Germinal center (tissue), 1 donor: ENCODE measurements around the gene SPRR5.

ENCODE experiments used
- DNase-seq: peaks from one replicate; pipeline ENCODE4 v3.0.0; 2012; ENCODE audit warnings: mixed read lengths, low spot score

Gene SPRR5

DNA sequence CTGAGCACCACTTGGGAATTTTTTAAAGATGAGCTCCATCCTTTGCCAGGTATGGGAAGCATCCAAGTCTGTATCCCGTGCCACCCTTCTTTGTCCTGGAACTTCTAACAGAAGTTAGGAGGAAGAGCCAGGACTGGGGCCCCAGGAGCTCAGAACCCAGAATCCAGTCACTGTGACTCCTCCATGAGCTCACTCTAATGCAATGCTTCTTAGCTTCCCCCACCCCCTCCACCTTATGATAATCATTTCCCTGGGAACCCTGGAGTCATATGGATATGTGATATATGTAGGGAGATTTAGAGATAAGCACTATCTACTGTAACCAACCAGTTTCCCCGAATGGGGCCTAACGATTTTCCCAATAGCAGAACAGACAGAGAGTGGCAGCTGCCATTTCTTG is 758 bp upstream of the SPRR5 start:
- no peak for DNase-seq

DNA sequence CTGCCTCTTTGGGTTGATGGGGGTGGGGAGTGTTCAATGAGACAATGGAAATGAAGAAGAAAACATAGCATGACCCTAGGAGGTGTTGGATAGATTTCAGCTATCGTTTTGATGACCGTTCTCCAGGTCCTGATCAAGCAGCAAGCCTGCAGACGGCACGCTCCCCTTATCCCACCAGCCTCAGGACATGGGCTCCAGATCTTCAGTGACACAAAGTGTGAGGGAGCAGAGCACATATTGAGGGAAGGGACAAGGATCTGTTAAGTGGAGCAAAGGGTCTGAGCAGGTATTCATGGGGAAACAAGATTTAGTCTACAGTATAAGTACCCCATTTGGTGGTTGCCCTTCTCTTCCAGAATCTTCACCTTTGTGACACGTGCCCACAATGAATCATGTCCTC is 4.7 kb downstream of the SPRR5 start:
- DNase-seq = no peak

DNA sequence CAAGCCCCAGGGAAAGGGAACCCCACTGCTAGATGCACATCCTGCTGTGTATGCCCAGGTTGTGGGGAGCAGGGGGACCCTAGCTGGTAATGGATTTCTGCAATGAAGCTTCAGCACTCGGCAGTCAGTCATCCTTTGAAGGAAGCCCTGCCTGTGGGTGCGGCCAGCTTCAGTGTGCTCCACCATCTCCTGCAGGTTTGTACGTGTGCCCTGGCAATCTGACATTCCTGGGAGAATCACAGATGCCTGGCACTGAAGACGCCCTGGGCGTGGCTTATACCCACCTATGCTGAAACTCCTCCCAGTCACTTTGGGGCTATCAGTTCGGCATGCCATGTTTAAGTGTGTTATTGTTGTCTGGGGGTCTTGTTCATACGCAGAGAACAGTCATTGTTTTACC is 6.8 kb downstream of the SPRR5 start:
- no peak for DNase-seq

DNA sequence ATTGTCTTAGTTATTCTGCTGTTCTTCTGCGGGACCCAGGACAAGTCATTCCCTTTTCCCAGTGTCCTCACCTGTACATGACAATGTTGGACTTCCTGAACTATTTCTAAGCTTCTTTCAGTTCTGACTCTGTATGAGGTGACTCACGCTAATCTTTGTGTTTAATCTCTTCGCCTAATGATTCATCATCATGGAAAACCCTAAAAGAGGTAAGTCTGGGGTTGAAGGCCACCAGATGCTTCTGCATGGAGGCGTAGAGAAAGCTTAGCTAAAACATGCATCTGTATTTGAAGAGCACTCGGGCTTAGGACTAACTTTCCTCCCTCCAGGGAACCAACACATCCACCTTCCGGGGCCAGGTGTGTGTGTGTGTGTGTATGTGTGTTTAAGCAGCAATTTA is 7.4 kb downstream of the SPRR5 start:
- DNase-seq = no peak

DNA sequence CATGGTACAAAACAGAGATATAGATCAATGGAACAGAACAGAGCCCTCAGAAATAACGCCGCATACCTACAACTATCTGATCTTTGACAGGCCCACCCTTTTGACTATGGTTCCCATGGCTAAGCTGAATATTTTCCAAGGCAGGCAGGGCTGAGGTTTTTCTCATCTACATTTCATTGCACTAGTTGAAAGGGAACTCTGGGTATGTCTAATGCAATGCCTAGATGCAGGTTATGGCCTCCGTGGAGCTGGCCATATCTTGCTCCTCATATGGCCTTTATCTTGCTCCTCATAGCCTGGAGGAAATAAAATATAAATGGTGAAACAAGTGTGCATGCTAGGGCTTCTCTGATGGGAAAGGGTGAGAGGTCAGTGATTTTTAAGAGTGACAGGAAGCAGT is 10.6 kb downstream of the SPRR5 start:
- no peak for DNase-seq

DNA sequence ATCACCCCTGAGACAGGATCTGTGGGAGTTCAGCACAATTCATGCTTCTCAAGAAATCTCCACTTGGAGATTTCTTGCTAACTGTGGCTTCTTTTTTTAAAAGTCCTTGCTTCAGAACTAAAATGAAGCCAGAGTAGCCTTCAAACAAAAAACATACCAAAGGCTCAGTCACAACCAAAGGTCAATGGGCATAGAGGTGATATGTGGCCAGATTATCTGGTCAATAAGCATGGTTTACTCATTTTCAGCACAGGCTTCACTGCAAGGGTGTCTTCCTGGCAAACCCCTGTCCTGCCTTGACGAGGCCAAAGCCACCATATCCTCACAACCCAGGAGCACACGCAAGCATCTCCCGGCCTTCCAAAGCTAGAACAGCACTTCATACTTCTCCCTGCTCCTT is 12.3 kb downstream of the SPRR5 start:
- no peak for DNase-seq

DNA sequence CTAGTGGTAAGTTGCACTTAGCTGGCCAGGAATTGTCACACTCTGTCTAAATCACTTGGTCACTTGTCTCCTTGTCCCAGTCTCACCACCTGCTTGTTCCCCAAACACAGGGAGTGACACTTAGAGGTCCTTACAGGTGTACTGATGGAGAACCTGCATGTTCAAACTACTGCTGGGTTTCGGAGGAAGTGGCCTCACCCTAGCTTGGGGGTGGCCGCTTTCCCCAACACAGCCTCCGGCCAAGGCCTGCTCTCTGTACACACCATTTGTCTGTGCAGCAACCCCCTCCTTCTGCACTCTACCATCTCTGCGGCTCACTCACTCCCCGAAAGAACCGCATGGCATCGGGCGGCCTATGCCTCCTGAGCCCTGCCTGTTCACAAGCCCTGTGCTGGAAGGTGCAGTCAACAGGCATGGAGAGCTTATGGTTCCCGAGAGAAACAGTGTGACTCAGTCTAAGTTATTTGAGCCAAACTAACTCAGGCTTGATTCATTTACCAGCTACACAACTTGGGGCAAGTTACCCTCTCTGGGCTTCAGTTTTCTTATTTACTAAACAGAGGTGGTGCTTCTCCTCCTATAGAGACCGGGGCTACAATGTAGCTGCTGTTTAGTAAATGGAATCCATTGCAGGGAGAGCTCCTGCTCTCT is 12.9 kb downstream of the SPRR5 start:
- no peak for DNase-seq

DNA sequence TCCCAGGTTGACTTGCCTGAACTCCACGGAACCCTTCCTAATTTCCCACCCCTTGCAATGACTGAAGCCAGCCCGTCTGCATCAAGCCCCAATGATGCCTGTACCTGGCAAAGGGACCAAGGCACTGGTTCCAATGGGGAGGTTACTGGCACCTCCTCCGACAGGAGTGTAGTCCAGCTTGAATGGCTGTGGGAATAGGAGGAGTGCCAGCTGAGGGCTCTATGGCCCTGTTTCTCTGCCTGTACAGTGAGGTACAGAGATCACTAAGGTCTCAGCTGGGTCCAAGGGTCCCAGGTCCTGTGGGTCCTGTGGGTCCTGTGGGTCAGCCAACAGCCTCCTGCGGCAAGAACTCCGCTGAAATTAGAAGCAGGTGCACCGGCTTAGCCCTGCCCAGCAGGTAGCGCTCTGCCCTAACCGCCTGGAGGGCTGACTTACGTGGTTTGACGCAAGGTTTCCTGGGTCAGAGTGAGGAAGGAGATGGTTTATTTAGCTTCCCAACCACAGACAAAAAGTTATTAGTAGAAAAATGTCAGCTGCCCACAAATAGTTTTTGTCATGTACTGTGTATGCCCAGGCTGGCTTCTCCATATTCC is 13.5 kb downstream of the SPRR5 start:
- DNase-seq = no peak

DNA sequence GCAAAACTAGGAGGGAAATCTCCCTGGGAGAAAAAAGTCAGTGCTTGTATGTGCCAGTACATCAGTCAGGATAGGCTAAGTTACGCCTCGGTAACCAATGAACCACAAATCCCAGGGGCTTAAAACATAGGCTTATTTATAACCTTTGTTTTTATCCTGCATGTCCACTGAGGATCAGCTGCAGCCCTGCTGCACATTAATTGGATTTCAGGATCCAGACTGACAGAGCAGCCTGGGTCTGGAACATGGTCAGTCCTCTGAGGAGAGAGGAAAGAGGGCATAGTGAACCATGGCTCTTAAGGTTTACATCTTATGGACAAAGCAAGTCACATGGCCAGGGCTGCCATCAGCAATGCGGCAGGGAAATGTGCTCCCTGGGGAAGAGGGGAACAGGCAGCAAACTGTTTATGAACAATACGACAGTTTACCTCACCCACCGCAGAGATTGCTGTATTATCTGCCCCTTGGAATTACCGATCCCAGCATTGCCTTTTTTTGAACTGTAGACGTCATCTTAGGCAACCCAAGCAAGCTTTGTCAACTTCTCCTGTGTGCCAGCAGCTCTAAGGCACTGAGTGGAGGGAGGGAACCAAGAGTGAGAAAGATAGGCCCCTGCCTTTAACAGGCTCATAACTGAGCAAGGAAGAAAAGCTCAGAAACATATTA is 14.4 kb downstream of the SPRR5 start:
- DNase-seq = no peak

DNA sequence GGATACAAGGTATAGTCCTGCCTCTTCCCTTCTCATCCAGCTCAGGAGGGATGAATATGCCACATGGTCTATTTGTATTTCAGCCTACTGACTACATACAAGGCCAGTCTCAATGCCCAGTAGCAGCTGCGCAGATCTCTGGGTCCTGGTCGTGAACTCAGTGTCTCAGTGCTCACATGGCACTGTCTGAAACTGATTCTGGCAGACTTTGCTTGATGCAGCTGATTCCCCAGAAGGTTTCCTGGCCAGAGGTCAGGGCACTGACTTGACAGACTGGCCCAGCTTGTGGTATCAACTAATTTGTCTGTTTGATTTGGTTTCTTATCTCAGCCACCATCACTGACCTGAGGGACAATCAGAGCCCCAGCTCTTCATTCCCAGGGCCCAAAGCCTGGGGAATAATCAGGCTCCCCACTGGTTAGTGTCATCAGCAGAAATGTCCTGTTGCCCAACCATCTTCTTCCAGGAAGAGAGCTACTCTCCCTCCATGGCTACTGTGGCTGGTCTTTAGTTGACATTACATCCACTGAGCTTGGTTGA is 15.9 kb downstream of the SPRR5 start:
- DNase-seq = no peak

DNA sequence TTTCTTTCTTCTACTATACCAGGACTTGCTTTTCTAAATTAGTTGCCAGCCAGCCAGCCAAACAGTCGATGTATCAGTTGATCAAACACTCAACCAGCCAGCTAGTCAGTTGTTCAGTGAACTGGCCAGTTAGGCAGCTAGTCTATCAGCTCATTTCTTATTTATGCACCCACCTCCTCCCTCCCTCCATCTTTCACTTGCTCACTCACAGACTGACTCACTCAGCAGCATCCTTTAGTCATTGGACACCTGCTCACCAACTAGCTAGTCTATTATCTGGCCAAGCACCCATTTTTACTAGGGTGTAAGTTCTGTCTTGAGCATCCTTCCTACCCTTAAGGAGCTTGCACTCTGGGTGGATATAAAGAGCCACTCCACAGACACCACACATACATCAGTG is 17.5 kb downstream of the SPRR5 start:
- DNase-seq = no peak

DNA sequence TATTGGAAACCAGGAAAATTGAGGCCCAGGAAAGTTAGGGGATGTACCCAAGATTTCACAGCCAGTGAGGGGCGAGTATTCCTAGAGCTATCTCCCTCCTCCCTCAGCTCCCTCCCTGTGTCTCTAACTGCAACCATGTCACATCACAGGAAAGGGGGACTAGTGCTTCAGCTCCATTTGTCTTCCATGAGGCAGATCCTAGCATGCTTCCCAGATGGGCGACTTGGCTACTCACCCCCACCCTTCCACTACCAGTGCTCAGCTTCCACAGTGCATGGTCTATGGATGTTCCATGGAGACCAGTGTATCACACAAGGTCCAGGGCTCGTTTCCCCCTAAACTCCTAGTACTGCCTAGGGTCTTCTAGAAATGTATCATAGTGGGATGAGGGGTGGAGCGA is 18.8 kb downstream of the SPRR5 start:
- DNase-seq = no peak

DNA sequence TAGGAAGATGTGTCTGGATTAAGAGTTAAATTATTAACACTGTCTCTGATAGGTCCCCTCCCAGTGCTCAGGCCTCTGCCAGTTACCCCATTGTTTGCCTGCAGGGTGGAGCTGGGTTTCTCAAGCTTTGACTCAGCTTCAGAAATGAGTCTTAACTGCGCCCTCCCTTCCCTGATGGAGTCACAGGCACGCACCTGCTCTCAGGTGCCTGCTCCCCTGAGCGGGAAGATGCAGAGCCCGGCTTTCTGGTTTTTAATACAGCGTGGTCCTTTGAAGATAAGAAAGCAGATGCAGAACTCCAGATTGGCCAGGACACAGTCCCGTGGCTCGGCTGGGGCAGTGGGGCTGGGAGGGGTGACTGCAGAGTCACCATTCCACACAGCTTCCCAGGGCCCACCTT is 20.2 kb downstream of the SPRR5 start:
- DNase-seq = no peak

DNA sequence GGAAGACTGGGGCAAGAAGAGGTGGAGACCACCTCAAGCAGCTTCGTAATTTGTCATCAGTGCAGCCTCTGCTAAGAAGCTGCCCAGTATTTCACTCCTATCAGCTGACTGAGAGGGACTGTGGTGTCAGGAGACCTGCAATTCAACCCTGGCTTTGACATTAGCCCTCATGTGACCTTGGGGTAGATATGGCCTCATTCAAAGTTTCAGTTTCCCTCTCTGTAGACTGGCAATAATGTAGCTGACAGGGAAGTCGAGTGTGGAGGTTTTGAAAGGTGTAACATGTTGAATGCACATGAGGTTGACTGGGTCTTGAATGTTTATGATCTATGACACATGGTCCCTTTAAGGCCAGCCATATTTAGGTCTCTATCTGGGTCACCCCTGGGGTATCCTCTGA is 21.2 kb downstream of the SPRR5 start:
- no peak for DNase-seq

DNA sequence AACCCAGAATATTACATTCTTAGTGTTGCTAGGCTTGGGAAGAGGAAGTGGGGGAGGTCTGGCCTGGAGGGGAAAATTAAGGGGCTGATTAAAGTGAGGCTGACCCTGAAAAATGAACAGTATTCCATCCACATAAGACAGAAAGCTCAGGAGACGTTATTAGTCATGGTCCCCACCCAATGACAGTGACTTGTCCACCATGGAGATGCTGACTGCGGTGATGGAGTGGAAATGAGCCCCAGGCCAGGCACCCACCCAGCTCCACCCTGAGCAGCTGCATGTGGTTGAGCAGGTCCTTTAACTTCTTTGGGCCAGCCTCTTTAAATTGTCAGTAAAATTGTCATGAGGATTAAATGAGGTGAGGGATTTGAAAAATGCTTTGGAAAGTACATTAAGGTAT is 22.0 kb downstream of the SPRR5 start:
- DNase-seq = no peak

DNA sequence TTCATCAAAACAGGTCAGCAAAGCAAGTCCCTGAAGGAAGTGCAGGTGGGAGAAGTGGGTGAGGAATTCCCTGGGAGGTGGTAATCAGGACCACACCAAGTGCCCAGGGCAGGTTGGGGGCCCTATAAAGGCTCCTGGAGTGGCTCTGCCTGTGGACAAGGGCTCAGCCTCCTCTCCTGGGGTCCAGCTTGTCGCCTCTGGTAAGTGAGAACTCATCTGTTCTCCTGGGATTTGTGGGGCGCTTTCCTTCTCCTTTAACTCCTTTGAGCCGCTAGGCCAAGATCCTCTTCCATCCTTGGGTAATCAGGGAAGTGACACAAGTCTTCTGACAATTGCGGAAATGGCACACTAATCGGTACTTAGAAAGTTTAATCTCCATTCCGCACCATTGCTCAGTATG is 23.5 kb downstream of the SPRR5 start, which contains the start of gene SPRR4:
SPRR4 (plus strand) TSS at position 154 of the 400 bp plus-strand sequence. CDS start 1,243 bp downstream, outside the sequence.
- no peak for DNase-seq

DNA sequence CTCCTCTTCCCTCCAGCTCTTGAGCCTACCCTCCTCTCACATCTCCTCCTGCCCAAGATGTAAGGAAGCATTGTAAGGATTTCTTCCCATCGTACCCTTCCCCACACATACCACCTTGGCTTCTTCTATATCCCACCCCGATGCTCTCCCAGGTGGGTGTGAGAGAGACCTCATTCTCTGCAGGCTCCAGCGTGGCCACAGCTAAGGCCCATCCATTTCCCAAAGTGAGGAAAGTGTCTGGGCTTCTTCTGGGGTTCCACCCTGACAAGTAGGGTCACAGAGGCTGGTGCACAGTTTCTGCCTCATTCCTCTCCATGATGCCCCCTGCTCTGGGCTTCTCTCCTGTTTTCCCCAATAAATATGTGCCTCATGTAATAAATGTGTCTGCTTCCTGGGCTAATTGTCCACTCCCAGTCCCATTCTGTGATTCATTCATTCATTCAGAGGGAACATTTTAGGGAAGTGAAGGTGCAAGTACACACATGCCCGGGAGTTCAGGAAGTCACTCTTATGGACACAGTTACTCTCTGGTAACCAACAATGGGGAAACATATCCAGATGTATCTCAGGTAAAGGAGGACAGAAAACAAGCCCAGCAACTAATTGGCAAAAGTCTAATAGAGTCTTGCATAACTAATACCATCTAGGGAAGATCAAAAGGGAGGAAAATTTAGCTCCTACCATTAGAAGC is 25.3 kb downstream of the SPRR5 start:
- no peak for DNase-seq

DNA sequence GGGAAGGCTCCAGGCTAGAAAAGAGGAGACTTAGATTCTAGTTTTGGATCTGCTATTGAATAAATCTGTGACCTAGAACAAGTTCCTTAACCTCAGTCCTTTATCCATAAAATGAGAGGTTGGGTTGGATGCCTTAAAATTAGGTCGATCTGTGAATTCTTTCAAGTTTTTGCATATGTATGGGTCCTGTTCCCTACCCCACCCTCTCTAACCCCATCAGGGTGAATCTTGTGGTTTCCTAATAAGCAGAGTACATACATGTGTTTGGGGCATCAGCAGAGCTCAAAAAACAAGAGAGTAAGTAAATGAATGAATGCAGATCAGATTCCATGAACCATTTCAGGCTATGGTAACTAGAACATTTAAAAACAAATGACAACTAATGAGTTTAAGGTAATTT is 29.7 kb downstream of the SPRR5 start:
- no peak for DNase-seq

DNA sequence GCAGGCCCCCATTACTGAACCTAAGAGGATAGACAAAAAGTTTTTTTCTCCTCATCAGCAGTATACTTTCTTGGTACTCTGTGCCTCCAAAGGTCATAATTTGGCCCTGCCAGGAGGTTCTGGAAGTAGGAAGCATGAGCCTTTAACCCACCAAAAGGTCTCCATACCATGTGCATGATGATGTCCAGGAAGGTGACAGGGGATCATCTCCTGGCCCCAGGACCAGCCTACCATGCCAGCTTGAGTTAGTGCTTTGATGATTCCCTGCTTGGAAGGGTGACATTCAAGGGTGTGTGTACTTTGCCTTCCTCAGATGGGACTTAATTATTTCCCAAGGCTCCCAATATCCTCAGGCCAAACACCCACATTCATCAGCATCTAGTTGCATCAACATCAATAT is 30.6 kb downstream of the SPRR5 start:
- DNase-seq = no peak

DNA sequence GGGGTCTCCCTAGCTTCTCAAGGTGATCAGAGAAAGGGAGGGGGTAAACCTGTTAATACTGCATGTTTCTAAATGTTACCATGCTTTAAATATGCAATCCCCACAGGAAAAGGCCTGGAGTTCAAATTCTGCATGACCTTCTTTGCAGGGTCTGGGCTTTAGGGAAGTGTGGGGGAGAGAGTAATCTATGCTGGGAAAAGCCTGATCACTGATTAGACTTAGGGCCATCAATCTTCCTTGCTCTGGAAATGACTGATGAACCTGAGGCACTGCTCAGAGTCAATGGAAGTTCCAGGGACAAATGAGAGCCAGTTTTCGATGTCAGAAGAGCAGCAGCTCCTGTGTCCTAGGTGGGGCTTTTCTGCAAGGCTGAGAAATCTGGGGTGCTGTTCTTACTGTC is 33.7 kb downstream of the SPRR5 start:
- DNase-seq = no peak

DNA sequence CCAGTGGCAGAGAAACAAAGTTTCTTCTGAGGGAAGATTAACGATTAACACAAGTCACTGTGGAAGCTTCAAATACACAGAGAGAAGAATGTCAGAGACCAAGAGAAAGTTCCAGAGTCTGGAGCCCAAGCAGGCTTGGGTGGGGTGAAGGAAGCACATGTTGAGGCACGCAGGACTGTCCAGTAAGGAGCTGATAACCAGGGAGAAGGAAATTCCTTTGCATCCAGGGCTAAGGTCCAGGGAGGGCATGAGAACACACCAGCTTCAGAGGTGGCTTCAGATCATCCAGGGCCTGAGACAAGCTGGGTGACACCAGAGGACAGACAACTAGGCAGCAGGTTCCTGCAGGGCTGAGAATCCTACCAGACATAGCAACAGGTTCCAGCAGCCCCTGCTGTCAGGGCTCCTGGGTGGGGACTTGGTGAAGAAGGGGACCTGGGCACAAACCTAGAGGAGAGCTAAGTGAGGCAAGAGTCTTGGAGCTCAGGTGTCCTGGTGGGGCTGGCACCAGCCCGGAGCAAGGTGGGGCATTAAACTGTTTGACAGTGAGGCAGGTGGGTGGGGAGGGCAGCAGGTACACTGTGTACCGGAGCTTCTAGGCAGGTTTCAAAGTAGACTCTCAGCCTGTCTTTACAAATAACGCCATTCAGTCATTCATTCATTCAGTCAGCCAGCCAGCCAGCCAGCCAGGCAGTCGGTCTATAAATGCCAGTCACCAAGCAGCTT is 34.3 kb downstream of the SPRR5 start:
- no peak for DNase-seq

DNA sequence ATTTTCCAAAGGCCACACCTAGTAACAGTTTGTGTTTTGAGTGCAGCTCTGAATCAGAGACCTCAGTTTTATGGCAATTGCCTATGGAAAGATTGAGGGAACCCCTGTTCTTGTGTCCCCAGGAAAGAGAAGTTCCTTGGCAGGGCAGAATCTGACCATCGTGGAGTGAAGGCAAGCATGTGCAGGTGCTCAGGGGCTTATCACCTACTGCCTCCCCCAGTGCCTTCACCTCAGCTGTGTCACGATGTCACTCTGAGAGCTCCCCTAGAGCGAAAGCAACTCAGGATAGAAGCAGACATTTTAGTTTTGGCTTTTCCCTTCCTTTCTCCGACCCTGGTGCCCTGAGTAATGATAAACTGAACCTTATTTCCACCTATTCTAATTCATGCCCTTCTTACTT is 35.1 kb downstream of the SPRR5 start:
- no peak for DNase-seq
